Fibroblast of the conjunctiva (primary cell): Measurements from ENCODE around the gene TBCB.
A peak's percentile ranks its signal among the peaks of the same experiment; 100 is the strongest.

Source experiments
- DNase-seq: peaks from one replicate; pipeline ENCODE4 v3.0.0-alpha.2; 2010; ENCODE audit warnings: low read depth

The TBCB gene

DNA sequence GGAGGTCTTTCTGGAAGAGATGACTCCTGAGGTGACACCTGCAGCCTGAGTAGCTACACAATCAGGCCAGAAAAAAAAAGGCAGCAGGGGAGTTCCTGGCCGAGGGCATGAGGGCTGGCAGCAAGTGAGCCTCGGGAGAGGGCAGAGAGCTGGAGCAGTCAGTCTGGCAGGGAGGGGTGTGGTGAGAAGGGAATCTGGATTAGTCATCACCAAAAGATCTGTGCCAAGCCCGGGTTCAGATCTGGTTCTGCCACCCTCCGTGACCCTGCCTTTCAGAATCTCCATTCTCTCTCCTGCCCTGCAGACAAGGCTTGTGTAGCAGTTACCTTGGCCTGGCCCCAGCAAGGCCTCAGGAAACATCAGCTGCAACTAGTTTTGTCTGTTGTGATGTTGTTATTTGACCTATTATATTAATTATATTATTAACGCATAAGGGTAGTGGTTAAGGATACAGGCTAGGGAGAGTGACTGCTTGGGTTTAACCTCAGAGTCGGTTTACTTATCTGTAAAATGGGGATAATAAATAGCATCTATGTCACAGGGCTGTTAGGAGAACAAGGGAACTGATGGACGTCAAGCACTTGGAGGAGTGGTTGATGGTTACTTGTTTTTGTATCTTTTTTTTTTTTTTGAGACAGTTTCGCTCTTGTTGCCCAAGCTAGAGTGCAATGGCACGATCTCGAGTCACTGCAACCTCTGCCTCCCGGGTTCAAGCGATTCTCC lies 21.9 kb downstream of the TBCB start:
- DNase-seq, result peak; percentile 63

DNA sequence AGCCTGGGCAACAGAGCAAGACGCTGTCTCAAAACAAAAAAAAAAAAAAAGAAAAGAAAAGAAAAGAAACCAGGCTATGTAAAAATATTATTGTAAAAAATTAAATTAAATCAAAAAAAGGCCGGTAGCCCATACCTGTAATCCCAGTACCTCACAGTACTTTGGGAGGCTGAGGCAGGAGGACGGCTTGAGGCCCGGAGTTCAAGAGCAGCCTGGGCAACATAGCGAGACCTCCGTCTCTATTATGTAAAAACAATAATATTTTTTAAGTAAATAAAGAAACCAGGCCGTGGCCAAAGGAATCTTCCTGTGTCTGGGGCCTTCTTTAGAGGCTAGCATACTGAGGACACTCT lies 23.8 kb downstream of the TBCB start:
- no peak for DNase-seq

DNA sequence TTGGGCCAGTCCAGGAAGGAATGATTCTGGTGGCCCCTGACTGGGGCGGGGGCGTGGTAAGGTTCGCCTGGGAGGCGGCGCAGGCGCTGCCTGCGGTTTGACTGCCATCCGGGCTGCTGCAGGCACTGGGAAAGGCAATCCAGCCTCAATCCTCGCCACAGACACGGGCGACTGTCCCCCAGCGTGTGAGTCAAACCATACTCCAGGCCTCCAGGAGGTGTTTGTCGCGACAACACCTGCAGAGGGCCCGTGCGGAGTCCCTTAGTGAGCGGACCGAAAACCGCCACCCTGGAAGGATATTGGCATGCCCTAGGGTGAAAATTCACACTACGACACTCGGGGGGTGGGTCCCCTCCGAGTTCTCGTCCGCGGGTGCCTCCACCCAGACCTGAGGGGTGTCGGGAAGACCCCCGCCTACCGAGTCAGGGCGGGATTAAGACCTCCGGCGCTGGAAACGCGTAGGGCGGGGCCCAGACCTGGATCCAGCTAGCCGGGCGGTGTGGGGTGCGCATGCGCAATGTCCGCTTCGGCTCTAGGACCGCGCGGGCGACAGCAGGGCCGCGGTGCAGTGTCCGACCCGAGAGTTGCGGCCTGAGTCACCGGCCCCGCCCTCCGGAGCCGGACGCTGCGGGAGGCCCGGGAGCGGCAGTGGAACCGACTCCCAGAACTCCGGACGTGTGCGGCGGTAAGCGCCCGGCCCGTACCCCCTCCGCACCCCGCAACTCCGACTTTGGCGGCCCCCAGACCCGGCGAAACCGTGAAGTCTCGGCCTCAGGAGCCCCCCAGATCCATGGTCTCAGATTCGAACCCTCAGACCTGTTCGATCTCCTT lies 24.4 kb downstream of the TBCB start, which contains the start of gene CAPNS1:
Gene CAPNS1 (plus strand): TSS at position 594 of the 831 bp plus-strand sequence. CDS start 946 bp downstream, outside the sequence.
- DNase-seq, result peak; percentile 95

DNA sequence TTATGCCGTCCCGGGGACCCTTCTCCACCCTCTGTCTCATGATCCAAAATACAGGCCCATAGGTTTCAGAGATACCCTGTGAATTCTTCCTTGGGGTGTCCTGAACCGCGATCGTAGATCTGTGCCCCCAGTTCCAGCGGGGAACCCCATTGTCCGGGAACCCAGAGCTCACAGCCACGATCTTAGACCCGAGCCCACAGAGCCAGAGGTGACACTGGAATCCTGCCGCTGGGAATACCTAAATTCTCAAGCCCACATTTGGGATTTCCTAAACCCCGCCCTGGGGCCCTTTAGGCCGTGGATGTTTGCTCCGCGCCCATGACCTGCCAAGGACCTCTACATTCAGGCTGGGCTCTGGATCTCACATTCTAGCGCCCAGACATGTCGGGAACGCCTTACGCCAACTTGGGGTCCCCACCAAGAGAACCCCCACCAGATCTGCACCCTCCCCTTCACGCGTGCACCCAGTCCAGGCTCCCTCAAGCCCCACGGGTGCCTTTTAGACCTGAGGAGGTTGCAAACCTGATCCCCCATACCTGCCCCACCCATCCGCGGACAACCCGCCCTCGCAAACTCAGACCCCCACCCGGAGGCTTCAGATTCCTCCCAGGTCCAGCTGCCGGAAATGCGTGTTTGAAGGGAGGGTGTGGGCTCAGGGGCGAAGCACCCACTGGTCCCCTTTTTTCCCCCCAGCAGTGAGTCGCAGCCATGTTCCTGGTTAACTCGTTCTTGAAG lies 25.2 kb downstream of the TBCB start:
- no peak for DNase-seq

DNA sequence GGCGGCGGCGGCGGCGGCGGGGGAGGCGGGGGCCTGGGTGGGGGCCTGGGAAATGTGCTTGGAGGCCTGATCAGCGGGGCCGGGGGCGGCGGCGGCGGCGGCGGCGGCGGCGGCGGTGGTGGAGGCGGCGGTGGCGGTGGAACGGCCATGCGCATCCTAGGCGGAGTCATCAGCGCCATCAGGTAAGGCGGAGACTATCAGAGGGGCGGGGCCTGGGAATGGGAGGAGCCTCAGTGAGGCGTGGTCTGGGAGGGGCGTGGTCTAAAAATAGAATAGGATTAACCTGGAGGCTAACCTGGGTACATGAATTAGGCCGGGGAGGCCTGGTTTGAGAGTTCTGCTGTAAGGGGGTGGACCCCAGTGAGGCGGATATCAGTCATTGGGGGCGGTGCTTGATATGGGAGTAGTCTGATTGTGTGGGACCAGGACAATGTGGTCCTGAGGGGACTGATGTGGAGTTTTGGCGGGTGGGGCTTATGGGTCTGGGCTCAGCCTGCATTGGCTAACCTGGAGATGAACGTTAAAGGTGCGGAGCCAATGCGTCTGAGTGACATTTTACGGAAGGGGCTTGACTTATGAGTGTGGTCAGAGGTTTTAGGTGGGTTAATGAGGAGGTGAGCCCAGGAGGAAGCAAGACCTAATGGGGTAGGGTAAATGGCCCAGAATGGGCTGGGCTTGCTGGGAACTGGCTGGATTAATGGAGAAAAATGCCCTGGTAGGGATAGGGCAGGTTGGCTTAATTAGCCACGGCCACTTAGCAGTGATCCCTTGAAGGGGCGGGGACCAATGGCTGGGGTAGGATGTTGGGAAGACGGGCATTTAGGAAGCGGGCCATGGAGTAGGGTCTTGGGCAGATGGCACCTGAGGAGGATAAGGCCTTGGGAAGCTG lies 26.0 kb downstream of the TBCB start:
- DNase-seq, result peak; percentile 62

DNA sequence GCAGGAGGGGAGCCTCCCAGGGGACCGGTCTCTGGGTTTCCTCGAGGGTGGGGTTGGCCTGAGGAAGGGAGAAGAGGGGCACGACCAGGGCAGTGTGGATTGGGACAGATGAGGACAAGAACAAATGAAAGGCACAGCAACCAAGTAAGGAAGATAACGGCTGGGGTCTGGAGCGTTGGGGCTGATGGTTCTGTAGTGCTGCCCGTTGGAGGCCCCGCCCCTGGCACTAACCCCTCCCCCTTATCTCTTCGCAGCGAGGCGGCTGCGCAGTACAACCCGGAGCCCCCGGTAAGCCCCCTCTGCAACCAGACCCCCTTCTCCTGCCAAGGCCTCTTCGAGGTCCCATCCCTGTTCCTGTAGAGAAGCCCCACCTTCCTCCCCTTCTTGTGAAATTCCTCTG lies 26.8 kb downstream of the TBCB start:
- no peak for DNase-seq

DNA sequence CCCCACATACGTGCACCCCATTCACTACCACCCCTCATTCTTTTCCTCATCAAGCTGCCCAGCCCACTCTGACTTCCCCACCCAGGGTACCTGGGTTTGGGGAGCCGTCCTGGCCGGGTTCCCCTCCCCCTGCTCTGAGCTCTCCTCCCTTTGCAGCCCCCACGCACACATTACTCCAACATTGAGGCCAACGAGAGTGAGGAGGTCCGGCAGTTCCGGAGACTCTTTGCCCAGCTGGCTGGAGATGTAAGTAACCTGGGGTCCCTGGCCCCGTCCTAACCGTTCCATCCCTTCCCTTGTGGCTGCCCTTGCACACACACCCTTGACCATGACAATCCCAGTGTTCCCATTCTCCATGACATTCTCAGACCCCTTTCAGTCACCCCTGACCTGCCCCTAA lies 27.2 kb downstream of the TBCB start:
- no peak for DNase-seq

DNA sequence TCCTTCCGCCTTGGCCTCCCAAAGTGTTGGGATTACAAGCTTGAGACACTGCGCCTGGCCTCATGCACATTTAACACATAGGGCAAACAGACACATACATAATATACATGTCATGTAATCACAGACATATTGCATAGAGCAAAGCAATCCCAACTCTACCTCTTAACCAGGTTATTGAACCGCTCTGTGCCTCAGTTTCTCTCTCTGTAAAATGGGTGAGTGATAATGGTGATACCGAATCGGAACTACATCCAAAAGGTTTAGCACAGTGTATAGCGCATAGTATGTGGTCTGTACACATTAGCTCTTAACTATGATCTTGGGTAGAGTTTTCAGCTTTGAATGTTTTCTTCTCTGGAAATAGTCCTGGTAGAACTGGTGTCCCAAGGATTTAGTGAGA lies 29.4 kb downstream of the TBCB start:
- DNase-seq, result no peak

DNA sequence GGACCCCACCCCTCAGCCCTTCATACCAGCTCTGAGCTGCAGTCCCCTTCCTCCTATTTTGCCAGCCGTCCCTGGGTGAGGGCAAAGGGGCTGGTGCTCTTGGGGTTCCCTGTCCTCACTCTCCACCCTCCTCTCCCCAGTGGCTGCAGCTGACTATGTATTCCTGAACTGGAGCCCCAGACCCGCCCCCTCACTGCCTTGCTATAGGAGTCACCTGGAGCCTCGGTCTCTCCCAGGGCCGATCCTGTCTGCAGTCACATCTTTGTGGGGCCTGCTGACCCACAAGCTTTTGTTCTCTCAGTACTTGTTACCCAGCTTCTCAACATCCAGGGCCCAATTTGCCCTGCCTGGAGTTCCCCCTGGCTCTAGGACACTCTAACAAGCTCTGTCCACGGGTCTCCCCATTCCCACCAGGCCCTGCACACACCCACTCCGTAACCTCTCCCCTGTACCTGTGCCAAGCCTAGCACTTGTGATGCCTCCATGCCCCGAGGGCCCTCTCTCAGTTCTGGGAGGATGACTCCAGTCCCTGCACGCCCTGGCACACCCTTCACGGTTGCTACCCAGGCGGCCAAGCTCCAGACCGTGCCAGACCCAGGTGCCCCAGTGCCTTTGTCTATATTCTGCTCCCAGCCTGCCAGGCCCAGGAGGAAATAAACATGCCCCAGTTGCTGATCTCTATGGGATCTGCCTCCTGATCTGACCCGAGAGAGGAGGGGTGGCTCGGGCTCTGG lies 34.6 kb downstream of the TBCB start:
- no peak for DNase-seq

DNA sequence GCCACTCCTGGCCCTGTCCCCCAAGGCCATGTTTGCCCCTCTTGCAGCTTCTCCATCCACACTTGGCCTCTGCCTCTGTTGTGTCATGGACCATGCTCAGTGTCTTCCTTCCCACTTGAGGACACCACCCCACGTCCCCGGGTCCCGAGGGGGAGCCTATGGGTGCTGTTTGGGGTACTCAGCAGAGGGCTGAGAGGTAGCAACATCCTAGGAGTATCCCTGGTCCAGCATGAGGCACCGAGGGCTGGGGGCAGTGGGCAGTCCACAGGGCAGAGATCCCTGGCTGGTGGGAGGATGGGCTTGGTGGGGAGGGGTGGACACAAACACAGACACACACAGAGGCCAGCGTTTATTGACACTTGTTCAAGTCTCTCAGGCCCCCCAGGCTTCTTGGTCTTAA lies 35.3 kb downstream of the TBCB start:
- no peak for DNase-seq

DNA sequence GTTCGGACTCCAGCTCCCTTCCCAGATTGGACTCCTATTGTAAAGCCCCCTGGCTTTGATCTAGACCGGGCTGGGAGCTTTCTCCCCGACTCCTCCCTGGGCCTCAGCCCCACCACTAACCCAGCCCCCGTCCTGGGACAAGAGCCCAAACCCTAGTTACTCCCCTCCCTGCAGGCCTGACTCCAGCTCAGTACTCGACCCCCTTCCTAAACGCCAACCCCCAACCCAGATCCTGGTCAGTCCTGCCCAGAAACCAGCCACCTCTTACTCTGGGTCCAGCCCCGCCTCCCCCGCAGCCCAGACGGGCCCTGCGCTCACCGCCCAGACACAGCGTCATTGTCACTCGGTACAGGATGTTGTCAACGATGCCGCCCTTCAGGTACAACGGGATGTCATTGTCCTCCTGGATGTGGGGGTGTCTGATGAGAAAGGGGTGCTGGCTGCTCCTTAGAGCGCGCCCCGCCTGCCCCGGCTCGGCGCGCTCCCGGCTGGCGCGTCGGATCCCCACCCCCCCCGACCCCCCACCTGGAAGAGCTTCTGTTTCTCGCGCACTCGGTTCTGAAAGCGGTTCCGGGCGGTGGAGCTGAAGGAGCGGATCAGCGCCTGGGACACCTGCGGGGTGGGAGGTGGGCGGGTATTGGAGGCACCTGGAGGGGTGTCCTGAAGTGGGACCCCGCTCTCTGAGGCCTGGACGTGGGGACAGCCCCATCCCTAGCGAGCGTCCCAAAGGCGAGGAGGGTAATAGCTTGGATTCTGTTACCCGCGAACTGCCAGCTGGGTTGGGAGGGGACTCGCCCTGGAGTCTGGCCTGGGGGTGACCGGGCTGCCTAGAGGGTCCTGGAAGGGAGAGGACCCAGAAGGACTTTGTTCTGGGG lies 36.1 kb downstream of the TBCB start:
- no peak for DNase-seq

DNA sequence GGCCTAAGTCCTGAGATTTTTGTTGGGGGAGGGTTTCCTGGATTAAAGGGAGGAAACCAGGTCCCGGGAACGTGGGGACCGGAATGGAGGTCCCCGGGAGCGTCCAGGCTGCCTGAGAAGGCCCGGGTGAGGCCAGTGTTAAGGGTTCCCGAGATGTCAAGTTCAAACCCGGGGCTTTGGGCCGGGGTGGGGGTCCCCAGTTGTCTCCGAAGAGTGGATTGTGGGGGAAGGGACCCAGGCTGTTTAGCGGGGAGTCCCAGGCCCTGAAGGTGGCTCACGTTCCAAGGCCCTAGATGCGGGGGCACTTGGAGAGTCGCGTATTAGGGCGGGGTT lies 36.7 kb downstream of the TBCB start:
- no peak for DNase-seq

DNA sequence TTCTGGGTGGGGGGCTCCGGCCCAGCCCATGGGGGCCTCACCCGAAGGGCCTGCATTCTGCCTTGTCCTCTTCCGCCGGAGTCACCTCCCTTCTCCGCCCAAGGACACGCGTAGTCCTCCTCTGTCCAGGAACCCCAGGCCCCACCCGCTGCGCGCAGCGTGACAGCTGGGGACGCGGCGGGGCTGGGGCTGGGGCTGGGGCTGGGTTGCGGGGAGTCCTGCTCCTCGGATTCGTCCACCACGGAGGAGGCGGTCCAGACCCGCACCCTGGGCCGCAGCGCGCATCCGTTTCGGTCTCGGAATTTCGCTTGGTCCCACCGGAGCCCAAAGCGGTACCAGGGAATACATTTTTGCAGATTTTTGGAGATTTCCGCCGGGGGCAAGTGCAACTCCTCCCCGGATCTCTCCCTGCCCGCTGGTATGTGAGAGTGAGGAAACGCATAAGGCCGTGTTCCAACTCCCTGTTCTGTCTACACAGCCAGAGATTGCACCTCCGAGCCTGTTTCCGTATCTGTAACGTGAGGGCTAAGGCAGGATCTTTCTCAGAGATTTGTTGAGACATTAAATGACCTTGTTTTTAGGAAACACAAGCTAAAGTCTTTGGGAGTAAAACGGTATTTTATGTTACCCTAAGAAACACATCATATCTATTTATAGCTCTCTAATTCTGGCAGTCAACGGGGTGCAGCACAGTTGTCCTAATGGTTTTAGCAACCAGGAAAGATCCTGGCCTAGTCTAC lies 37.3 kb downstream of the TBCB start, which contains the start of gene COX7A1:
Gene COX7A1 (minus strand): TSS at position 96 of the 740 bp plus-strand sequence. CDS start 40 bp downstream, at position 56.
- DNase-seq, result no peak

DNA sequence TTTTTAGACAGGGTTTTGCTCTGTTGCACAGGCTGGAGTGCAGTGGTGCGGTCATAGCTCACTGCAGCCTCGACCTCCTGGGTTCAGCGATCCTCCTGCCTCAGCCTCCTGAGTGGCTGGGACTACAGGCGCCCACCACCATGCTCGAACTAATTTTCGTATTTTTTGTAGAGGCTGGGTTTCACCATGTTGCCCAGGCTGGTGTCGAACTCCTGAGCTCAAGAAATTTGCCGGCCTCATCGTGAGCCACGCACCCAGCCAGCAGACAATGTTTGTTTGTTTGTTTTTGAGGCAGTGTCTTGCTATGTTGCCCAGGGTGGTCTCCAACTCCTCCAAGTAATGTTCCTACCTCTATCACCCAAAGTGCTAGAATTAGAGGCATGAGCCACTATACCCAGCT lies 37.9 kb downstream of the TBCB start:
- no peak for DNase-seq

DNA sequence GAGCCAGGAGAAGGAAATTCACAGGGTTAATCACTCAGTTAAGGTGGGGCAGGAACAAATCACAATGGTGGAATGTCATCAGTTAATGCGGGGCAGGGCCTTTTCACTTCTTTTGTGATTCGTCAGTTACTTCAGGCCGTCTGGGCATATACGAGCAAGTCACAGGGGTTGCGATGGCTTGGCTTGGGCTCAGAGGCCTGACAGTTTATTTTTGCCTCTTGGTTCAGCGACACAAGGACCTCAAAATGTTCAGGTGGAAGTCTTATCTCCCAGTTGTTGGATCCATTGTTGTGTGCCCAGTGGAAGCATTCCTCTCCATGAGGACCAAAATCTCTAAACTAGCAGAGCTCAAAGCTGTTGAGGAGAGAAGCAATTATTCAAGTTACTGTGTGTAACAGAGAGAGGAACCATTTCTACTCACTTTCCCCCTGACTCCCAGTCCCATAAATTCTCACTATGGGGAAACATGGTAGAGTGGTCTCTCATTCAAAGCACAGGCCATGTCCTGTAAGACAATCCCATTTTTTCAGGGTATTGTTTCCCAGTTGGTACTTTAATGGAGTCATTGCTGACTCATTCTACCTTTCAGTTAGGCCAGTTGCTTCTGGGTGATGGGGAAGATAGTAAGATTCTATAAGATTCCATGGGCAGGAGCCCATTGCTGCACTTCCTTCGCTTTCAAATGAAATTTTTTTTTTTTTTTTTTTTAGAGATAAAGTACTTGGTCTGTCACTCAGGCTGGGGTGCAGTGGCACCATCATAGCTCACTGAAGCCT lies 45.7 kb downstream of the TBCB start:
- DNase-seq, result no peak

DNA sequence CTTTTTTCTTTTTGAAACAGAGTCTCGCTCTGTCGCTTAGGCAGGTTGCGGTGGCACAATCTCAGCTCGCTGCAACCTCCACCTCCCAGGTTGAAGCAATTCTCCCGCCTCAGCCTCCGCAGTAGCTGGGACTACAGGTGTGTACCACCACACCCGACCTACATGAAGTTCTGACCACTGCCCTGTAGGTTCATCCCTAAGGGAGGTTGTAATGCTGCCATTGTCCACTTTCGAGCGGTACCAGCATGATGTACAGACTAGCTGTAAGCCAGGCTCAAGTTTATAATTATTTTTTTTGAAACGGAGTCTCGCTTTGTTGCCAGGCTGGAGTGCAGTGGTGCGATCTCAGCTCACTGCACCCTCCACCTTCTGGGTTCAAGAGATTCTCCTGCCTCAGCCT lies 48.5 kb downstream of the TBCB start:
- no peak for DNase-seq

DNA sequence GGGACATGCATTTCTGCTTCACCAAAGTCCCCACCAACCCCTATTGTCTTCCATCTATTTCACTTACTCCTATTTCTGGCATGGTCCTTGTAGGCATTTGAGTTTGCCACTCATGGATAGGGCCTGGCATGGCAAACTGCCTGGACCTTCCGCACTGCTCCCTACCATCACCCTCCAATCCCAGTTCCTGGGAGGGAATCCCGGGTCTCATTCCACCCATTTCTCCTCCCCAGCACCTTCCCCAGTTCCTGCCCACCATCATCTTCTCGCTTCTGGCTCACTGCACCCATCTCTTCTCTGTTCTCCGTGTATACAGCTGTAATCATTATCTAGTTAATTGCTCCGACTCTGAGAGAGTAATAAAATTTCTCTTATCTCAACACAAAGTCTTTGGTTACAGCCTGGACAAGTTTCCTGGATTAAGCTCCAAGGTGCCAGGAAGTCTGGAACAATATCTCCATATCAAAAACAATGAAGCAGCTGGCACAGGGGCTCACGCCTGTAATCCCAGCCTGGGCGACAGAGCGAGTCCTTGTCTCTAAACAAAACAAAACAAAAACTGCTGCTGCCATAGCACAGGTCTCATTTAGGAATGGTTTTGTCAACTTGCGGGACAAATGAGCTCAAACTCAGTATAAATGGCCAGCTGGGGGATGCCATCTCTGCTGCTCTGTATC lies 54.0 kb downstream of the TBCB start:
- DNase-seq, result no peak

DNA sequence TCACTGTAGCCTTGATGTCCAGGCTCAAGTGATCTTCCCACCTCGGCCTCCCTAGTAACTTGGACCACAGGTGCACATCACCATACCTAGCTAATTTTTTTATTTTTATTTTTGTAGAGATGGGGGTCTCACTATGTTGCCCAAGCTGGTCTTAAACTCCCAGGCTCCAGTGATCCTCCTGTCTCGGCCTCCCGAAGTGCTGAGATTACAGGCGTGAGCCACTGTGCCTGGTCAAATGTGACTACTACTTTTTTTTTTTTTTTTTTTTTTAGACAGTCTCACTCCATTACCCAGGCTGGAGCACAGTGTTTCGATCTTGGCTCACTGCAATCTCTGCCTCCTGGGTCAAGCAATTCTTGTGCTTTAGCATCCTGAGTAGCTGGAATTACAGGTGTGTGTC lies 57.6 kb downstream of the TBCB start:
- DNase-seq, result no peak
